H9 (cell line): ENCODE data around the gene CDCA7L. TPM values are rescaled to one million over a fixed set of nuclear protein-coding genes. Genes with fewer than 3 reads are reported as not detected.

ENCODE experiments used
- DNase-seq: peaks from one replicate; pipeline ENCODE4 v3.0.0-alpha.2; 2017
- H2AFZ ChIP-seq: one replicate; pipeline ENCODE4 v1.6.1; 2013; ENCODE audit warnings: mild to moderate bottlenecking, low read length, control low read depth, moderate library complexity
- H2AK5ac ChIP-seq: 2 replicates; pipeline ENCODE4 v1.6.1; 2013; ENCODE audit warnings: low read length, control low read depth, mixed read lengths; ENCODE audit not compliant: insufficient read length
- H2BK120ac ChIP-seq: one replicate; pipeline ENCODE4 v1.6.1; 2013; ENCODE audit warnings: low read depth, mild to moderate bottlenecking, low read length, control low read depth, inconsistent platforms; ENCODE audit not compliant: poor library complexity, severe bottlenecking
- H2BK12ac ChIP-seq: 2 replicates; pipeline ENCODE4 v1.6.1; 2013; ENCODE audit warnings: low read length, control low read depth, mixed read lengths, low read depth; ENCODE audit not compliant: insufficient read length
- H2BK15ac ChIP-seq: 2 replicates; pipeline ENCODE4 v1.6.1; 2013; ENCODE audit warnings: low read depth, low read length, control low read depth
- H2BK20ac ChIP-seq: one replicate; pipeline ENCODE4 v1.6.1; 2013; ENCODE audit warnings: low read depth, mild to moderate bottlenecking, low read length, control low read depth, inconsistent platforms; ENCODE audit not compliant: poor library complexity, severe bottlenecking
- H2BK5ac ChIP-seq: 2 replicates; pipeline ENCODE4 v1.6.1; 2013; ENCODE audit warnings: low read length, control low read depth, mixed read lengths; ENCODE audit not compliant: insufficient read length
- H3K14ac ChIP-seq: 2 replicates; pipeline ENCODE4 v1.6.1; 2013; ENCODE audit warnings: low read length, control low read depth; ENCODE audit not compliant: insufficient read depth
- H3K18ac ChIP-seq: 2 replicates; pipeline ENCODE4 v1.6.1; 2013; ENCODE audit warnings: low read depth, mild to moderate bottlenecking, mixed read lengths, low read length, control low read depth; ENCODE audit not compliant: insufficient read length
- H3K23ac ChIP-seq: 2 replicates; pipeline ENCODE4 v1.6.1; 2013; ENCODE audit warnings: low read length, control low read depth, mixed read lengths, low read depth; ENCODE audit not compliant: insufficient read length
- H3K23me2 ChIP-seq: 2 replicates; pipeline ENCODE4 v1.6.1; 2013; ENCODE audit warnings: low read depth, mild to moderate bottlenecking, mixed read lengths, low read length, control low read depth; ENCODE audit not compliant: insufficient read length, poor library complexity, severe bottlenecking
- H3K27ac ChIP-seq: 2 replicates; pipeline ENCODE4 v1.5.1; 2013; ENCODE audit warnings: low read length, control low read depth, mixed read lengths, low read depth; ENCODE audit not compliant: insufficient read length
- H3K27me3 ChIP-seq: 2 replicates; pipeline ENCODE4 v1.6.1; 2013; ENCODE audit warnings: low read length, control low read depth, inconsistent platforms; ENCODE audit not compliant: insufficient read depth
- H3K4ac ChIP-seq: 2 replicates; pipeline ENCODE4 v1.6.1; 2013; ENCODE audit warnings: low read depth, mild to moderate bottlenecking, control low read depth, inconsistent platforms, low read length, moderate library complexity
- H3K4me1 ChIP-seq: 2 replicates; pipeline ENCODE4 v1.6.1; 2013; ENCODE audit warnings: low read length, control low read depth, inconsistent platforms; ENCODE audit not compliant: insufficient read depth
- H3K4me2 ChIP-seq: 2 replicates; pipeline ENCODE4 v1.6.1; 2013; ENCODE audit warnings: low read length, control low read depth, mixed read lengths; ENCODE audit not compliant: insufficient read length, insufficient read depth
- H3K56ac ChIP-seq: 2 replicates; pipeline ENCODE4 v1.6.1; 2013; ENCODE audit warnings: low read depth, mild to moderate bottlenecking, mixed read lengths, low read length, control low read depth; ENCODE audit not compliant: insufficient read length
- H3K79me1 ChIP-seq: 2 replicates; pipeline ENCODE4 v1.6.1; 2013; ENCODE audit warnings: low read depth, mild to moderate bottlenecking, moderate library complexity, low read length, control low read depth, inconsistent platforms; ENCODE audit not compliant: insufficient read depth, poor library complexity, severe bottlenecking
- H3K79me2 ChIP-seq: 2 replicates; pipeline ENCODE4 v1.6.1; 2013; ENCODE audit warnings: low read length, control low read depth, inconsistent platforms; ENCODE audit not compliant: insufficient read depth
- H3K9ac ChIP-seq: 2 replicates; pipeline ENCODE4 v1.6.1; 2013; ENCODE audit warnings: low read length, control low read depth, mixed read lengths; ENCODE audit not compliant: insufficient read length; ENCODE audit errors: extremely low read depth
- H3K9me3 ChIP-seq: one replicate; pipeline ENCODE4 v1.6.1; 2013; ENCODE audit warnings: low read depth, low read length, inconsistent platforms; ENCODE audit not compliant: control insufficient read depth
- H3T11ph ChIP-seq: one replicate; pipeline ENCODE4 v1.6.1; 2013; ENCODE audit warnings: mild to moderate bottlenecking, low read length, control low read depth, inconsistent platforms
- H4K20me1 ChIP-seq: one replicate; pipeline ENCODE4 v1.6.1; 2013; ENCODE audit not compliant: control insufficient read depth, insufficient read length, insufficient read depth
- H4K5ac ChIP-seq: 2 replicates; pipeline ENCODE4 v1.6.1; 2013; ENCODE audit warnings: low read depth, mild to moderate bottlenecking, mixed read lengths, low read length, control low read depth; ENCODE audit not compliant: insufficient read length
- H4K8ac ChIP-seq: replicated peaks from 2 replicates; pipeline ENCODE4 v1.6.1; 2013; ENCODE audit warnings: low read length, control low read depth, mixed read lengths, low read depth; ENCODE audit not compliant: insufficient read length
- H4K91ac ChIP-seq: 2 replicates; pipeline ENCODE4 v1.6.1; 2013; ENCODE audit warnings: low read depth, mild to moderate bottlenecking, moderate library complexity, mixed read lengths, low read length, control low read depth; ENCODE audit not compliant: insufficient read length
- H3K27ac Mint-ChIP-seq, 3 experiments: 2 replicates in 2 of 3; 3 replicates in 1 of 3; pipeline ENCODE4 v1.8.0; 2020 to 2021; ENCODE audit warnings: mixed read lengths in 3 of 3, mild to moderate bottlenecking in 1 of 3, moderate library complexity in 1 of 3
- H3K27me3 Mint-ChIP-seq: 2 replicates; pipeline ENCODE4 v1.8.0; 2021; ENCODE audit warnings: low read depth, mild to moderate bottlenecking, moderate library complexity, mixed read lengths
- H3K36me3 Mint-ChIP-seq, 3 experiments: 2 replicates in 2 of 3; 3 replicates in 1 of 3; pipeline ENCODE4 v1.8.0; 2020 to 2021; ENCODE audit warnings: low read depth in 3 of 3, mixed read lengths in 3 of 3; ENCODE audit not compliant: insufficient read depth in 1 of 3
- H3K4me1 Mint-ChIP-seq, 2 experiments: 2 replicates each; pipeline ENCODE4 v1.8.0; 2020; ENCODE audit warnings: mixed read lengths in 2 of 2
- H3K4me3 Mint-ChIP-seq, 2 experiments: 2 replicates in 1 of 2; 3 replicates in 1 of 2; pipeline ENCODE4 v1.8.0; 2020 to 2021; ENCODE audit warnings: mild to moderate bottlenecking in 2 of 2, mixed read lengths in 2 of 2, moderate library complexity in 1 of 2
- H3K9me3 Mint-ChIP-seq, 2 experiments: 2 replicates in 1 of 2; 3 replicates in 1 of 2; pipeline ENCODE4 v1.8.0; 2020; ENCODE audit warnings: mild to moderate bottlenecking in 2 of 2, mixed read lengths in 2 of 2, moderate library complexity in 1 of 2
- WGBS: extraction: QIAGEN DNeasy Blood & Tissue Kit; methylation state at CpG from one replicate; pipeline ENCODE4 v1.1.7; 2013; ENCODE audit warnings: missing lambda C conversion rate, low lambda C conversion rate, mixed read lengths; ENCODE audit not compliant: insufficient read length; ENCODE audit errors: extremely low coverage; 5-methylcytosine and 5-hydroxymethylcytosine counted together
- total RNA-seq: library from RNA; stranded (reverse); gene quantifications from 2 replicates; pipeline ENCODE4 v1.2.1, GENCODE V29; 2021
- TF ChIP-seq, protein P1 (sequence below): fragments of 200-600 bp; sonication (generic); conservative IDR thresholded peaks from 3 replicates; pipeline ENCODE4 v1.8.0; 2021; ENCODE audit warnings: antibody characterized with exemption, mild to moderate bottlenecking

The CDCA7L gene
- total RNA-seq, 1 experiment from 2014 or later, result 104 TPM

DNA sequence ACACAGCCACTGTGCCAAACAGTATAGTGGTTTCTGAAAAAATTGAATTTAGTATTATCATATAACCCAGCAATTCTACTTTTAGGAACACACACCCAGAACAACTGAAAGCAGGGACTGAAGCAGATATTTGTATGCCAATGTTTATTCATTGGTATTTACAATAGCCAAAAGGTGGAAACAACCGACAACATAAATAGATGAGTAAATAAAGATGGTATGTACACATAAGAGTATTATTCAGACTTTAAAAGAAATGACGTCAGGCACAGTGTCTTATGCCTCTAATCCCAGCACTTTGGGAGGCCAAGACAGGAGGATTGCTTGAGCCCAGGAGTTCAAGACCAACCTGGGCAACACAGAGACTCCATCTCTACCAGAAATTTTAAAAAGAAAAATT, 7.2 kb downstream of the CDCA7L start:
- H4K91ac ChIP-seq, result no peak overlapping the region
- no peak overlapping the region for H3K23ac ChIP-seq
- H2BK12ac ChIP-seq, result no peak overlapping the region
- Mint-ChIP-seq H3K36me3 (peaks cover 21 to 36% (median 33%) of the 10 kb centered on the region in 3 experiments), H3K4me1 (peaks cover 45 to 47% of the 10 kb centered on the region in 2 experiments), H3K9me3 (peaks cover under 1 to 7% of the 10 kb centered on the region in 2 experiments; a peak in 3 of 5 replicates), H3K4me3 (no peak overlapping the region), H3K27me3 (no peaks in the 10 kb centered on the region), H3K27ac (no peak overlapping the region)
- H4K8ac ChIP-seq, result no peak overlapping the region
- TF ChIP-seq, protein P1, sequence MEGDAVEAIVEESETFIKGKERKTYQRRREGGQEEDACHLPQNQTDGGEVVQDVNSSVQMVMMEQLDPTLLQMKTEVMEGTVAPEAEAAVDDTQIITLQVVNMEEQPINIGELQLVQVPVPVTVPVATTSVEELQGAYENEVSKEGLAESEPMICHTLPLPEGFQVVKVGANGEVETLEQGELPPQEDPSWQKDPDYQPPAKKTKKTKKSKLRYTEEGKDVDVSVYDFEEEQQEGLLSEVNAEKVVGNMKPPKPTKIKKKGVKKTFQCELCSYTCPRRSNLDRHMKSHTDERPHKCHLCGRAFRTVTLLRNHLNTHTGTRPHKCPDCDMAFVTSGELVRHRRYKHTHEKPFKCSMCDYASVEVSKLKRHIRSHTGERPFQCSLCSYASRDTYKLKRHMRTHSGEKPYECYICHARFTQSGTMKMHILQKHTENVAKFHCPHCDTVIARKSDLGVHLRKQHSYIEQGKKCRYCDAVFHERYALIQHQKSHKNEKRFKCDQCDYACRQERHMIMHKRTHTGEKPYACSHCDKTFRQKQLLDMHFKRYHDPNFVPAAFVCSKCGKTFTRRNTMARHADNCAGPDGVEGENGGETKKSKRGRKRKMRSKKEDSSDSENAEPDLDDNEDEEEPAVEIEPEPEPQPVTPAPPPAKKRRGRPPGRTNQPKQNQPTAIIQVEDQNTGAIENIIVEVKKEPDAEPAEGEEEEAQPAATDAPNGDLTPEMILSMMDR, result no peak
- H2BK15ac ChIP-seq, result no peak overlapping the region
- H3K9ac ChIP-seq, result no peak overlapping the region
- no peak overlapping the region for H3K56ac ChIP-seq
- no peak overlapping the region for H2BK20ac ChIP-seq
- no peaks in the 10 kb centered on the region for H3K27me3 ChIP-seq
- peaks cover 3% of the 10 kb centered on the region for H3K79me1 ChIP-seq
- no peak overlapping the region for H3K4ac ChIP-seq
- H4K5ac ChIP-seq, result no peak overlapping the region
- no peak overlapping the region for H2AK5ac ChIP-seq
- H3K18ac ChIP-seq, result no peak overlapping the region
- no CpG with 5 or more reads among the region's 2 CpGs for WGBS
- H3K14ac ChIP-seq, result no peak overlapping the region
- no peak overlapping the region for H3K4me2 ChIP-seq
- no peak overlapping the region for H3K27ac ChIP-seq
- H2BK5ac ChIP-seq, result no peak overlapping the region
- H3K79me2 ChIP-seq, result peaks cover 38% of the 10 kb centered on the region; the same call in 1 of the 2 replicates
- H3T11ph ChIP-seq, result no peak overlapping the region
- DNase-seq, result no peak
- no peak overlapping the region for H2AFZ ChIP-seq
- no peaks in the 10 kb centered on the region for H3K9me3 ChIP-seq
- H3K4me1 ChIP-seq, result peaks cover 11% of the 10 kb centered on the region; the same call in 1 of the 2 replicates
- H3K23me2 ChIP-seq, result no peaks in the 10 kb centered on the region
- no peaks in the 10 kb centered on the region for H4K20me1 ChIP-seq
- no peak overlapping the region for H2BK120ac ChIP-seq
